Amniotic stem cell (primary cell): ENCODE data around the gene EFEMP2.

Experiments
- DNase-seq: peaks from one replicate; lab custom pipeline; 2025; lab: John Stamatoyannopoulos, UW

EFEMP2 gene

GRCh38 chr11:65866509-65867283 is 5.9 kb downstream of the EFEMP2 start:
- DNase-seq: no peak

- DNase-seq: no peak
Observed at GRCh38 chr11:65865550-65866172, 6.9 kb downstream of the EFEMP2 start.

- no peak for DNase-seq
Observed at GRCh38 chr11:65864706-65865471, 7.7 kb downstream of the EFEMP2 start.

- DNase-seq: no peak
Observed at GRCh38 chr11:65863889-65864705, 8.5 kb downstream of the EFEMP2 start.

GRCh38 chr11:65862941-65863888 is 9.4 kb downstream of the EFEMP2 start:
- no peak for DNase-seq

- DNase-seq: no peak
Observed at GRCh38 chr11:65862191-65862735, 10.3 kb downstream of the EFEMP2 start.

GRCh38 chr11:65861533-65862183 is 10.9 kb downstream of the EFEMP2 start:
- DNase-seq: no peak

- no peak for DNase-seq
Observed at GRCh38 chr11:65861165-65861505, 11.5 kb downstream of the EFEMP2 start.

- peak; percentile 98 for DNase-seq
Observed at GRCh38 chr11:65860278-65861164, 12.1 kb downstream of the EFEMP2 start, which contains the start of gene MUS81. Gene MUS81 (plus strand): TSS chr11:65860433. CDS start chr11:65860754, 321 bp downstream.

GRCh38 chr11:65859812-65860277 is 12.8 kb downstream of the EFEMP2 start:
- DNase-seq: no peak

GRCh38 chr11:65859095-65859811 is 13.3 kb downstream of the EFEMP2 start:
- peak; percentile 95 for DNase-seq

GRCh38 chr11:65858681-65859087 is 13.9 kb downstream of the EFEMP2 start:
- no peak for DNase-seq

GRCh38 chr11:65857853-65858680 is 14.5 kb downstream of the EFEMP2 start, which contains the start of gene CFL1:
Gene CFL1 (minus strand): TSS chr11:65858180. CDS start chr11:65858099, 81 bp downstream.
- DNase-seq: peak; percentile 95

GRCh38 chr11:65857500-65857852 is 15.1 kb downstream of the EFEMP2 start:
- DNase-seq: no peak

GRCh38 chr11:65856689-65857499 is 15.7 kb downstream of the EFEMP2 start:
- no peak for DNase-seq

GRCh38 chr11:65855927-65856363 is 16.7 kb downstream of the EFEMP2 start:
- DNase-seq: no peak
